ENCODE measurements around the gene SH2D1B.

DNA sequence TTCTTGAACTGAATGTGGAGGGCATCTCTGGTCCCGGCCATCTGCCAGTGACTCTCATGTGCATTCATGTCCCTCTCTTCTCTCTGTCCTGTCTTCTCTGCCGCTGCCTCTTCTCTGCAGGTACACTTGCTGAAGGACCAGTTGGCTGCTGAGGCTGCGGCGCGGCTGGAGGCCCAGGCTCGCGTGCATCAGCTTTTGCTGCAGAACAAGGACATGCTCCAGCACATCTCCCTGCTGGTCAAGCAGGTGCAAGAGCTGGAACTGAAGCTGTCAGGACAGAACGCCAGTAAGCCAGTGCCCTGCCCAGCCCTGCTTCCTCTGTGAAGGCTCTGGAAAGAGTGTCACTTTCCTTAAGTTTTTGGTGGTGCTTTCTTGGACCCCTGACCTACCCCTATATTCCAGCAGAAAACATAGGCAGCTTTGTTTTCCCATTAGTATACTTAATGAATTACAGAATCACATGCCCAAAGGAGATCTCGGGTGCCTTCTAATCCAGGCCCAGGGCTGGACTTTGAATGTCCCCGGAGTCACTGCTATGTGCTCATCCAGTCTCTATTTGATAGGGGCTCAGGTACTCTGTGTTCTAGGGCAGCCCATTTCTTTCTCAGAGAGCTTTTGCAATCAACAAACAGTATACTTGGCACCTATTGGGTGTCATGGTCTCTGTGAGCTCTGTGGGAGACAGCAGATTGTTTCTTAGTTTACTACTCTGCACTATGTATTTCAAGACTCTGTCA lies 46.5 kb downstream of the SH2D1B start:
- TF ChIP-seq POLR2A (IDR thresholded peaks at IDR 0.05) = no peak
- TF ChIP-seq, protein P1, sequence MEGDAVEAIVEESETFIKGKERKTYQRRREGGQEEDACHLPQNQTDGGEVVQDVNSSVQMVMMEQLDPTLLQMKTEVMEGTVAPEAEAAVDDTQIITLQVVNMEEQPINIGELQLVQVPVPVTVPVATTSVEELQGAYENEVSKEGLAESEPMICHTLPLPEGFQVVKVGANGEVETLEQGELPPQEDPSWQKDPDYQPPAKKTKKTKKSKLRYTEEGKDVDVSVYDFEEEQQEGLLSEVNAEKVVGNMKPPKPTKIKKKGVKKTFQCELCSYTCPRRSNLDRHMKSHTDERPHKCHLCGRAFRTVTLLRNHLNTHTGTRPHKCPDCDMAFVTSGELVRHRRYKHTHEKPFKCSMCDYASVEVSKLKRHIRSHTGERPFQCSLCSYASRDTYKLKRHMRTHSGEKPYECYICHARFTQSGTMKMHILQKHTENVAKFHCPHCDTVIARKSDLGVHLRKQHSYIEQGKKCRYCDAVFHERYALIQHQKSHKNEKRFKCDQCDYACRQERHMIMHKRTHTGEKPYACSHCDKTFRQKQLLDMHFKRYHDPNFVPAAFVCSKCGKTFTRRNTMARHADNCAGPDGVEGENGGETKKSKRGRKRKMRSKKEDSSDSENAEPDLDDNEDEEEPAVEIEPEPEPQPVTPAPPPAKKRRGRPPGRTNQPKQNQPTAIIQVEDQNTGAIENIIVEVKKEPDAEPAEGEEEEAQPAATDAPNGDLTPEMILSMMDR (IDR thresholded peaks at IDR 0.05 in 8 of 11, conservative IDR thresholded peaks at IDR 0.05 in 3 of 11) = no peak

Data from spleen (tissue), 7 donors.